ENCODE data around the gene PSMC3.

The PSMC3 gene

GRCh38 chr11:47393163-47394049, 32.8 kb downstream of the PSMC3 start:
- FAIRE-seq: no peak

- no peak for FAIRE-seq
Measured at GRCh38 chr11:47392546-47393162, 33.6 kb downstream of the PSMC3 start.

GRCh38 chr11:47391711-47392432, 34.4 kb downstream of the PSMC3 start:
- FAIRE-seq: no peak

GRCh38 chr11:47391077-47391583, 35.1 kb downstream of the PSMC3 start:
- FAIRE-seq: no peak

- FAIRE-seq: no peak
Measured at GRCh38 chr11:47390422-47390760, 35.8 kb downstream of the PSMC3 start.

GRCh38 chr11:47389577-47390421, 36.4 kb downstream of the PSMC3 start:
- FAIRE-seq: no peak

- no peak for FAIRE-seq
Measured at GRCh38 chr11:47388697-47389576, 37.3 kb downstream of the PSMC3 start.

- no peak for FAIRE-seq
Measured at GRCh38 chr11:47387944-47388696, 38.1 kb downstream of the PSMC3 start.

GRCh38 chr11:47384498-47384897, 41.7 kb downstream of the PSMC3 start:
- FAIRE-seq: no peak

GRCh38 chr11:47383071-47383470, 43.2 kb downstream of the PSMC3 start:
- no peak for FAIRE-seq

- FAIRE-seq: no peak
Measured at GRCh38 chr11:47380078-47380477, 46.2 kb downstream of the PSMC3 start.

- FAIRE-seq: no peak
Measured at GRCh38 chr11:47379317-47379716, 46.9 kb downstream of the PSMC3 start.

GRCh38 chr11:47378836-47379170, 47.4 kb downstream of the PSMC3 start:
- FAIRE-seq: no peak

GRCh38 chr11:47378010-47378835, 48.0 kb downstream of the PSMC3 start, which contains the start of gene SPI1:
SPI1 (minus strand) TSS chr11:47378547; CDS start chr11:47378353, 194 bp downstream.
- no peak for FAIRE-seq

GRCh38 chr11:47377571-47378009, 48.6 kb downstream of the PSMC3 start:
- no peak for FAIRE-seq

- no peak for FAIRE-seq
Measured at GRCh38 chr11:47376525-47377371, 49.5 kb downstream of the PSMC3 start.

GRCh38 chr11:47376107-47376524, 50.1 kb downstream of the PSMC3 start:
- no peak for FAIRE-seq

GRCh38 chr11:47375546-47376085, 50.6 kb downstream of the PSMC3 start:
- no peak for FAIRE-seq

Data from endometrium (tissue), 2 donors.